ENCODE data around the gene ADAMTSL1. TPM values are rescaled to one million over a fixed set of nuclear protein-coding genes. Genes with fewer than 3 reads are reported as not detected.

Gene ADAMTSL1
- total RNA-seq, 1 experiment from 2014 or later: 1.2 TPM

DNA sequence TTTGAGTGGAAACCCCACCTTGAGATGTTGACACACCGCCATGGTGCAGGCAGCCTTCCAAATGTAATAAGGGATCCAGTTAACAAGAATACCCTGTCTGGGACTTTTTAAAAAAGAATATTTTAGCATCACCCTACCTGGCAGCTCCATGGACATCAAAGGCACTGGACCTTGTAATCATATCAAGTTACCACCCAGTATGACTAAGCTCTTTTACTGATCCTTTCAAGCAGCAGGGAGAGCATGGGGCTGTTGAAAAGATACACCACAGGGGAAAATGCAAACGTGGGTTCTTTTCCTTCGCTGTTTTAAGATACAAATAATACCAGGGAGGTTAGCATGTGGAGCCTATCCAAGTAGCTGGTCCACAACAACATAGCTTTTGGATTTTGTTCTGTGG, 347.8 kb downstream of the ADAMTSL1 start:
- Histone ChIP-seq H3K23ac (ENCODE audit: insufficient read length, low read depth, low read length) (no peak overlapping the region), H4K5ac (ENCODE audit: insufficient read length, low read depth, low read length) (no peak overlapping the region), H3K9me3 (ENCODE audit: control insufficient read depth, low read depth, low read length) (no peaks in the 10 kb centered on the region), H3K79me1 (ENCODE audit: insufficient read depth, low read depth, low read length, poor library complexity, severe bottlenecking) (no peaks in the 10 kb centered on the region), H3K9ac (ENCODE audit: extremely low read depth, insufficient read length, low read length) (no peak overlapping the region), H3K4me1 (ENCODE audit: insufficient read depth, low read length) (no peaks in the 10 kb centered on the region), H2AK5ac (ENCODE audit: insufficient read length, low read length) (no peak overlapping the region), H2BK120ac (ENCODE audit: low read depth, low read length, poor library complexity, severe bottlenecking) (no peak overlapping the region), H4K8ac (replicated peaks; ENCODE audit: insufficient read length, low read depth, low read length) (no peak overlapping the region), H2BK5ac (ENCODE audit: insufficient read length, low read length) (no peak overlapping the region), H3T11ph (ENCODE audit: low read length) (no peak overlapping the region), H3K56ac (ENCODE audit: insufficient read length, low read depth, low read length) (no peak overlapping the region), H2BK20ac (ENCODE audit: low read depth, low read length, poor library complexity, severe bottlenecking) (no peak overlapping the region), H2AFZ (ENCODE audit: low read length) (no peak overlapping the region), H3K27ac (ENCODE audit: insufficient read length, low read depth, low read length) (no peak overlapping the region), H2BK15ac (ENCODE audit: low read depth, low read length) (no peak overlapping the region), H3K4ac (ENCODE audit: low read depth, low read length) (no peak overlapping the region), H3K14ac (ENCODE audit: insufficient read depth, low read length) (no peak overlapping the region), H3K4me2 (ENCODE audit: insufficient read depth, insufficient read length, low read length) (no peak overlapping the region), H4K20me1 (ENCODE audit: control insufficient read depth, insufficient read depth, insufficient read length) (no peaks in the 10 kb centered on the region), H3K18ac (ENCODE audit: insufficient read length, low read depth, low read length) (no peak overlapping the region), H3K23me2 (ENCODE audit: insufficient read length, low read depth, low read length, poor library complexity, severe bottlenecking) (no peaks in the 10 kb centered on the region), H2BK12ac (ENCODE audit: insufficient read length, low read depth, low read length) (no peak overlapping the region), H4K91ac (ENCODE audit: insufficient read length, low read depth, low read length) (no peak overlapping the region), H3K27me3 (ENCODE audit: insufficient read depth, low read length) (no peaks in the 10 kb centered on the region), H3K79me2 (ENCODE audit: insufficient read depth, low read length) (no peaks in the 10 kb centered on the region)
- H3K4me1 Mint-ChIP-seq: peaks cover 29 to 31% of the 10 kb centered on the region in 2 experiments
- WGBS (ENCODE audit: extremely low coverage, insufficient read length, low lambda C conversion rate): no CpG with 5 or more reads among the region's 3 CpGs
- TF ChIP-seq, protein P1, sequence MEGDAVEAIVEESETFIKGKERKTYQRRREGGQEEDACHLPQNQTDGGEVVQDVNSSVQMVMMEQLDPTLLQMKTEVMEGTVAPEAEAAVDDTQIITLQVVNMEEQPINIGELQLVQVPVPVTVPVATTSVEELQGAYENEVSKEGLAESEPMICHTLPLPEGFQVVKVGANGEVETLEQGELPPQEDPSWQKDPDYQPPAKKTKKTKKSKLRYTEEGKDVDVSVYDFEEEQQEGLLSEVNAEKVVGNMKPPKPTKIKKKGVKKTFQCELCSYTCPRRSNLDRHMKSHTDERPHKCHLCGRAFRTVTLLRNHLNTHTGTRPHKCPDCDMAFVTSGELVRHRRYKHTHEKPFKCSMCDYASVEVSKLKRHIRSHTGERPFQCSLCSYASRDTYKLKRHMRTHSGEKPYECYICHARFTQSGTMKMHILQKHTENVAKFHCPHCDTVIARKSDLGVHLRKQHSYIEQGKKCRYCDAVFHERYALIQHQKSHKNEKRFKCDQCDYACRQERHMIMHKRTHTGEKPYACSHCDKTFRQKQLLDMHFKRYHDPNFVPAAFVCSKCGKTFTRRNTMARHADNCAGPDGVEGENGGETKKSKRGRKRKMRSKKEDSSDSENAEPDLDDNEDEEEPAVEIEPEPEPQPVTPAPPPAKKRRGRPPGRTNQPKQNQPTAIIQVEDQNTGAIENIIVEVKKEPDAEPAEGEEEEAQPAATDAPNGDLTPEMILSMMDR (conservative IDR thresholded peaks at IDR 0.05): no peak
- DNase-seq: no peak
- no peak overlapping the region for H3K4me3 Mint-ChIP-seq
- peaks cover 3% of the 10 kb centered on the region for H3K27me3 Mint-ChIP-seq (ENCODE audit: low read depth)
- peak overlapping the region in 2 of 3 experiments; percentile 13 to 47; a peak in 2 of 7 replicates for H3K27ac Mint-ChIP-seq
- H3K36me3 Mint-ChIP-seq (ENCODE audit: insufficient read depth in 1 of 3, low read depth in 3 of 3): peaks cover 0 to 3% (median 0%) of the 10 kb centered on the region in 3 experiments; a peak in 1 of 7 replicates
- H3K9me3 Mint-ChIP-seq: no peaks in the 10 kb centered on the region

Data from H9 (cell line).